OCI-LY1 (cell line): ENCODE data around the gene HNRNPM.

ENCODE experiments used
- EZH2 ChIP-seq: fragments of 200-600 bp; sonication (generic), shearing (Covaris generic); IDR thresholded peaks from 2 replicates; pipeline ENCODE4 v1.8.0; 2017; ENCODE audit warnings: borderline replicate concordance, mixed run types, mild to moderate bottlenecking, antibody characterized with exemption, low read length, moderate library complexity, mixed read lengths
- TF ChIP-seq, protein P1 (sequence below): fragments of 200-600 bp; sonication (generic), shearing (Covaris generic); IDR thresholded peaks from 2 replicates; pipeline ENCODE4 v1.5.1; 2017; ENCODE audit warnings: mild to moderate bottlenecking, antibody characterized with exemption, low read length, moderate library complexity, mixed read lengths

DNA sequence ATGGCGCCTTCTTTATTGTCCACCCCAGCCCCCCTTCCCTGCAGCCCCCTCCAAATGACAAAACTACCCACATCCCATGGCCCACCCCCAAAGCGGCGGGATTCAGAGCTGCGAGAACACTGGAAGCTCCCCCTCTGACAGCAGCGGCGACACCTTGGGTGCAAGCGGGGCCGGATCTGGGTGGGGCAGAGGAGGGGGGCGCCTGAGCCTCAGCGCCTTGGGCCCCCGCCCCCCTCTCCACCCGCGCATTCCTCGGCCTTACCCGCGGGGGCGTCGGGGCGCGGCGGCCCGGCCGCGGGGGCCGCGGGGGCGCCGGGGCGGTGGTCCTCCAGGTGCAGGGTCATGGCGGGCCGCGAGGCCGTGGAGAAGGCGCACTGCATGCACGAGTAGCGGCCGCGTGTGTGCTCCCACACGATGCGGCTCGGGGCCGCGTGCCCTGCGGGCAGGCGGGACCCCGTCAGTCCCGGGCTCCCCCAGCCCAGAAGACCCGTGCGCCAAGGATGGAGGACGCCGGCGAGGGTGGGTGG is 65.9 kb downstream of the HNRNPM start:
- TF ChIP-seq, protein P1, sequence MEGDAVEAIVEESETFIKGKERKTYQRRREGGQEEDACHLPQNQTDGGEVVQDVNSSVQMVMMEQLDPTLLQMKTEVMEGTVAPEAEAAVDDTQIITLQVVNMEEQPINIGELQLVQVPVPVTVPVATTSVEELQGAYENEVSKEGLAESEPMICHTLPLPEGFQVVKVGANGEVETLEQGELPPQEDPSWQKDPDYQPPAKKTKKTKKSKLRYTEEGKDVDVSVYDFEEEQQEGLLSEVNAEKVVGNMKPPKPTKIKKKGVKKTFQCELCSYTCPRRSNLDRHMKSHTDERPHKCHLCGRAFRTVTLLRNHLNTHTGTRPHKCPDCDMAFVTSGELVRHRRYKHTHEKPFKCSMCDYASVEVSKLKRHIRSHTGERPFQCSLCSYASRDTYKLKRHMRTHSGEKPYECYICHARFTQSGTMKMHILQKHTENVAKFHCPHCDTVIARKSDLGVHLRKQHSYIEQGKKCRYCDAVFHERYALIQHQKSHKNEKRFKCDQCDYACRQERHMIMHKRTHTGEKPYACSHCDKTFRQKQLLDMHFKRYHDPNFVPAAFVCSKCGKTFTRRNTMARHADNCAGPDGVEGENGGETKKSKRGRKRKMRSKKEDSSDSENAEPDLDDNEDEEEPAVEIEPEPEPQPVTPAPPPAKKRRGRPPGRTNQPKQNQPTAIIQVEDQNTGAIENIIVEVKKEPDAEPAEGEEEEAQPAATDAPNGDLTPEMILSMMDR = no peak
- no peak for TF ChIP-seq EZH2
